ENCODE data around the gene FRMD7. TPM values are rescaled to one million over a fixed set of nuclear protein-coding genes. Genes with fewer than 3 reads are reported as not detected.

Gene FRMD7
- total and polyA plus RNA-seq, 2 of the 13 experiments (the other 11 are each of a cell fraction or from before 2014, with no cell fraction given) = 0.04 TPM; not detected in 1

- FAIRE-seq (no peak), ATAC-seq (no peak)
- TF ChIP-seq ZNF407 (CRISPR knock-in tag; IDR thresholded peaks at IDR 0.05; ENCODE audit: not compliant biosample characterization) = no peak
- no peak for TF ChIP-seq ZNF451 (CRISPR knock-in tag; IDR thresholded peaks at IDR 0.05)
- no peak for TF ChIP-seq MIXL1 (CRISPR knock-in tag; IDR thresholded peaks at IDR 0.05)
- TF ChIP-seq BORCS8-MEF2B (CRISPR knock-in tag; IDR thresholded peaks at IDR 0.05) = no peak
- TF ChIP-seq BCL6 (CRISPR knock-in tag; IDR thresholded peaks at IDR 0.05) = no peak
- TF ChIP-seq NR2F1 (CRISPR knock-in tag; IDR thresholded peaks at IDR 0.05) = no peak
- TF ChIP-seq ZNF30 (CRISPR knock-in tag; IDR thresholded peaks at IDR 0.05) = no peak
- TF ChIP-seq FUBP1 (CRISPR knock-in tag; IDR thresholded peaks at IDR 0.05; ENCODE audit: borderline replicate concordance) = no peak
- no peak for TF ChIP-seq SIX4 (CRISPR knock-in tag; IDR thresholded peaks at IDR 0.05)
- TF ChIP-seq, protein P1, sequence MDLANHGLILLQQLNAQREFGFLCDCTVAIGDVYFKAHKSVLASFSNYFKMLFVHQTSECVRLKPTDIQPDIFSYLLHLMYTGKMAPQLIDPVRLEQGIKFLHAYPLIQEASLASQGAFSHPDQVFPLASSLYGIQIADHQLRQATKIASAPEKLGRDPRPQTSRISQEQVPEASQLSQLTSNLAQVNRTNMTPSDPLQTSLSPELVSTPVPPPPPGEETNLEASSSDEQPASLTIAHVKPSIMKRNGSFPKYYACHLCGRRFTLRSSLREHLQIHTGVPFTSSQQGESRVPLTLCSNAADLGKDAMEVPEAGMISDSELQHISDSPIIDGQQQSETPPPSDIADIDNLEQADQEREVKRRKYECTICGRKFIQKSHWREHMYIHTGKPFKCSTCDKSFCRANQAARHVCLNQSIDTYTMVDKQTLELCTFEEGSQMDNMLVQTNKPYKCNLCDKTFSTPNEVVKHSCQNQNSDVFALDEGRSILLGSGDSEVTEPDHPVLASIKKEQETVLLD (CRISPR knock-in tag; IDR thresholded peaks at IDR 0.05; ENCODE audit: low read depth) = no peak
- no peak for TF ChIP-seq THAP7 (CRISPR knock-in tag; IDR thresholded peaks at IDR 0.05)
- no peak for TF ChIP-seq POLR2G (IDR thresholded peaks at IDR 0.05; ENCODE audit: low read depth, low read length)
- no peak for TF ChIP-seq ZNF713 (CRISPR knock-in tag; IDR thresholded peaks at IDR 0.05)
- TF ChIP-seq ZNF282 (IDR thresholded peaks at IDR 0.05; ENCODE audit: partially characterized antibody) = no peak
Measured at GRCh38 chrX:132058975-132059374, 68.8 kb downstream of the FRMD7 start.

More at GRCh38 chrX:132058975-132059374, 68.8 kb downstream of the FRMD7 start:
- Histone ChIP-seq H3K27ac (ENCODE audit: extremely low read length, insufficient read depth, low read length) (no peak overlapping the region), H3K79me2 (ENCODE audit: insufficient read depth, low read length) (no peaks in the 10 kb centered on the region), H3K27me3 (ENCODE audit: control insufficient read depth in 1 of 2, insufficient read depth in 2 of 2, low read length in 2 of 2) (no peaks in the 10 kb centered on the region), H3K9ac (ENCODE audit: insufficient read depth, low read depth, low read length) (no peak overlapping the region), H2AFZ (ENCODE audit: low read length) (no peak overlapping the region), H3K36me3 (replicated peaks in 1 of 2; ENCODE audit: control insufficient read depth in 1 of 2, insufficient read depth in 2 of 2, low read length in 2 of 2) (peaks cover 0 to 4% of the 10 kb centered on the region in 2 experiments; a peak in 2 of 5 replicates), H3K9me3 (ENCODE audit: low read length) (no peaks in the 10 kb centered on the region), H3K4me1 (ENCODE audit: insufficient read depth, low read length) (no peaks in the 10 kb centered on the region), H4K20me1 (ENCODE audit: insufficient read depth, low read length) (no peaks in the 10 kb centered on the region), H3K4me3 (replicated peaks in 1 of 3; ENCODE audit: insufficient read depth in 1 of 3, low read depth in 2 of 3, low read length in 3 of 3) (no peak overlapping the region), H3K4me2 (ENCODE audit: low read depth, low read length) (no peak overlapping the region)
- WGBS (ENCODE audit: low lambda C conversion rate) = 96% methylated on average over 2 of the region's 2 CpGs
- CTCF ChIA-PET (ENCODE audit: low intra/inter-chr PET ratio, low total read pairs) = no interaction called here
- POLR2A ChIA-PET = no interaction called here
- in situ Hi-C loops (cut with HindIII; ENCODE audit: extremely low pct_ligation_motif_present, low pct_unique_long_range_greater_than_20kb) (no loop called here), intact Hi-C loops (cut with micrococcal nuclease; ENCODE audit: unreplicated experiment) (no loop called here)
- no TSS peak for BruUV-seq (replicated peaks)
- DNase-seq (ENCODE audit: low spot score) = no peak
